GM12878 (cell line): Measurements from ENCODE around the gene ZNF17. TPM values are rescaled to one million over a fixed set of nuclear protein-coding genes. Genes with fewer than 3 reads are reported as not detected.

Source experiments
- ATAC-seq: fragments of 200-7000 bp; cut with Tn5 transposase; 3 replicates; pipeline ENCODE4 v1.9.1; 2020; ENCODE audit warnings: mild to moderate bottlenecking, moderate library complexity
- BruUV-seq: library from RNA; stranded (reverse); fragments of 400-500 nt; replicated peaks from 2 replicates; lab custom pipeline; 2021; lab: Mats Ljungman, UMichigan
- CTCF ChIA-PET: fragments of 300-600 bp; sonication (Branson Sonifier 250); formaldehyde crosslinking; extraction: SDS; loops from one replicate; lab custom pipeline; 2021; ENCODE audit warnings: inconsistent platforms; lab: Yijun Ruan, JAX
- POLR2A ChIA-PET: fragments of 350-600 bp; formaldehyde crosslinking; extraction: SDS; loops from one replicate; lab custom pipeline; 2021; ENCODE audit warnings: inconsistent platforms; lab: Charles Lee
- RAD21 ChIA-PET: fragments of 300-600 bp; sonication (Branson Sonifier 250); formaldehyde crosslinking; loops from one replicate; lab custom pipeline; 2023; ENCODE audit warnings: antibody characterized with exemption; ENCODE audit not compliant: unreplicated experiment; lab: Charles Lee
- SMC1A ChIA-PET: fragments of 300-600 bp; sonication (Branson Sonifier 250); formaldehyde crosslinking; loops from one replicate; lab custom pipeline; 2023; ENCODE audit not compliant: unreplicated experiment, uncharacterized antibody; lab: Charles Lee
- DNase-seq: peaks from one replicate; pipeline ENCODE4 v3.0.0-alpha.2; 2011; ENCODE audit warnings: low read depth, low spot score
- FAIRE-seq: peaks from 3 replicates; lab custom pipeline; 2011; peaks lifted over from hg19 to GRCh38; lab: Jason Lieb, UNC
- H2AFZ ChIP-seq: 2 replicates; pipeline ENCODE4 v1.6.0; 2011; ENCODE audit warnings: low read depth, low read length, control low read depth; ENCODE audit not compliant: control insufficient read depth
- H3K27ac ChIP-seq: 2 replicates; pipeline ENCODE4 v1.5.1; 2011; ENCODE audit warnings: control low read depth; ENCODE audit not compliant: control insufficient read depth, insufficient read depth
- H3K27me3 ChIP-seq, 2 experiments: replicated peaks in 1 of 2; 2 replicates each; pipeline versions ENCODE4 v1.6.0 to v1.6.1; 2011; ENCODE audit warnings: low read length in 1 of 2; ENCODE audit not compliant: control insufficient read depth in 2 of 2, insufficient read depth in 2 of 2
- H3K36me3 ChIP-seq, 2 experiments: 2 replicates each; pipeline ENCODE4 v1.5.1; 2011; ENCODE audit warnings: low read length in 1 of 2; ENCODE audit not compliant: control insufficient read depth in 2 of 2, insufficient read depth in 2 of 2
- H3K4me1 ChIP-seq: 2 replicates; pipeline ENCODE4 v1.6.1; 2011; ENCODE audit warnings: mild to moderate bottlenecking, low read length, moderate library complexity, mixed read lengths; ENCODE audit not compliant: control insufficient read depth, insufficient read depth
- H3K4me2 ChIP-seq: 2 replicates; pipeline ENCODE4 v1.6.0; 2011; ENCODE audit warnings: control low read depth; ENCODE audit not compliant: control insufficient read depth, insufficient read depth
- H3K4me3 ChIP-seq: fragments of 200-600 bp; sonication (generic); 2 replicates; pipeline ENCODE4 v1.5.1; 2016
- H3K79me2 ChIP-seq: 2 replicates; pipeline ENCODE4 v1.6.0; 2011; ENCODE audit warnings: low read length; ENCODE audit not compliant: control insufficient read depth, insufficient read depth
- H3K9ac ChIP-seq: 2 replicates; pipeline ENCODE4 v1.8.0; 2011; ENCODE audit warnings: low read length, control low read depth, mixed read lengths; ENCODE audit not compliant: control insufficient read depth, insufficient read depth
- H3K9me3 ChIP-seq: replicated peaks from 3 replicates; pipeline ENCODE4 v1.5.1; 2011; ENCODE audit warnings: mild to moderate bottlenecking, low read length; ENCODE audit not compliant: control insufficient read depth, insufficient read depth
- H4K20me1 ChIP-seq: 2 replicates; pipeline ENCODE4 v1.6.0; 2011; ENCODE audit not compliant: control insufficient read depth, insufficient read depth
- ATF7 ChIP-seq: fragments of 450-650 bp; IDR thresholded peaks from 2 replicates; pipeline ENCODE4 v1.6.1; 2016; ENCODE audit warnings: low read depth, mild to moderate bottlenecking
- BRCA1 ChIP-seq: IDR thresholded peaks from 2 replicates; pipeline ENCODE4 v1.6.1; 2011; ENCODE audit warnings: low read depth, low read length, improper control_type of control experiment
- CBFB ChIP-seq: IDR thresholded peaks from 2 replicates; pipeline ENCODE4 v1.6.1; 2016; ENCODE audit warnings: antibody characterized with exemption, low read depth
- IRF5 ChIP-seq: fragments of 450-650 bp; IDR thresholded peaks from 2 replicates; pipeline ENCODE4 v1.6.1; 2017; ENCODE audit warnings: borderline replicate concordance
- MTA2 ChIP-seq: fragments of 450-650 bp; IDR thresholded peaks from 2 replicates; pipeline ENCODE4 v1.6.1; 2016; ENCODE audit warnings: low read depth, mild to moderate bottlenecking, moderate library complexity
- MYB ChIP-seq: fragments of 150-350 bp; IDR thresholded peaks from 2 replicates; pipeline ENCODE4 v1.6.1; 2014; ENCODE audit warnings: mild to moderate bottlenecking, low read depth, low read length, borderline replicate concordance
- PAX8 ChIP-seq: fragments of 450-650 bp; IDR thresholded peaks from 2 replicates; pipeline ENCODE4 v1.6.1; 2017; ENCODE audit warnings: mild to moderate bottlenecking, moderate library complexity
- POLR2AphosphoS2 ChIP-seq: IDR thresholded peaks from 2 replicates; pipeline ENCODE4 v1.6.1; 2011; ENCODE audit warnings: low read depth, mild to moderate bottlenecking, low read length, improper control_type of control experiment, moderate library complexity
- RBBP5 ChIP-seq: fragments of 200-600 bp; sonication (generic); conservative IDR thresholded peaks from 2 replicates; pipeline ENCODE4 v1.6.1; 2016
- SKIL ChIP-seq: fragments of 450-650 bp; IDR thresholded peaks from 2 replicates; pipeline ENCODE4 v1.6.1; 2017; ENCODE audit warnings: mild to moderate bottlenecking, low read depth, inconsistent platforms; ENCODE audit not compliant: poor library complexity, severe bottlenecking
- SUPT20H ChIP-seq: IDR thresholded peaks from 2 replicates; pipeline ENCODE4 v1.6.1; 2011; ENCODE audit warnings: low read depth, mild to moderate bottlenecking, low read length, moderate library complexity, borderline replicate concordance; ENCODE audit not compliant: control insufficient read depth
- YY1 ChIP-seq: IDR thresholded peaks from 2 replicates; pipeline ENCODE4 v1.6.1; 2011; ENCODE audit warnings: low read depth, mild to moderate bottlenecking, low read length
- WGBS: methylation state at CpG from one replicate; pipeline ENCODE4 v1.1.6; 2016; ENCODE audit warnings: low lambda C conversion rate; ENCODE audit not compliant: insufficient replicate concordance, insufficient coverage; ENCODE audit errors: missing lambda C conversion rate; 5-methylcytosine and 5-hydroxymethylcytosine counted together
- in situ Hi-C: fragments of 300-500 bp; cut with MboI; formaldehyde crosslinking; loops from 9 replicates; pipeline ENCODE4 v1.14.3; 2018; ENCODE audit warnings: mixed read lengths
- intact Hi-C: fragments of 100-400 bp; cut with micrococcal nuclease; formaldehyde crosslinking; loops from one replicate; pipeline ENCODE4 v1.14.2; 2022; ENCODE audit not compliant: unreplicated experiment
- polyA plus RNA-seq, 11 experiments: library from polyadenylated mRNA; depleted of rRNA in 4 of 11; unstranded in 6 of 11; stranded (reverse) in 5 of 11; fragments of >200 nt; fragmentation: Nextera tagmentation in 4 of 11; fragmentation: Illumina TruSeq in 1 of 11; extraction: Ambion mirVana in 4 of 11; extraction: Trizol in 1 of 11; gene quantifications; 1 replicate in 1 of 11; 2 replicates in 10 of 11; pipeline versions ENCODE4 v1.2.1 to v1.2.3, GENCODE V29; 2011 to 2016; ENCODE audit warnings: inconsistent platforms in 2 of 11, missing spikeins in 2 of 11, low read depth in 1 of 11
- total RNA-seq, 4 experiments: library from RNA; depleted of rRNA in 3 of 4; stranded (reverse); fragments of >200 nt in 3 of 4; fragmentation: Illumina TruSeq in 1 of 4; extraction: Trizol in 1 of 4; gene quantifications; 2 replicates each; pipeline versions ENCODE4 v1.2.1 to v1.2.3, GENCODE V29; 2013 to 2021
- TF ChIP-seq, protein P1 (sequence below): fragments of 450-650 bp; formaldehyde crosslinking; IDR thresholded peaks from 2 replicates; pipeline ENCODE4 v1.5.0; 2022; ENCODE audit warnings: mild to moderate bottlenecking, missing genetic modification characterization

The ZNF17 gene
- total and polyA plus RNA-seq, 10 of the 15 experiments (the other 5 are each of a cell fraction or from before 2014, with no cell fraction given) = 4.4 to 11.3 (median 7.8) TPM

DNA sequence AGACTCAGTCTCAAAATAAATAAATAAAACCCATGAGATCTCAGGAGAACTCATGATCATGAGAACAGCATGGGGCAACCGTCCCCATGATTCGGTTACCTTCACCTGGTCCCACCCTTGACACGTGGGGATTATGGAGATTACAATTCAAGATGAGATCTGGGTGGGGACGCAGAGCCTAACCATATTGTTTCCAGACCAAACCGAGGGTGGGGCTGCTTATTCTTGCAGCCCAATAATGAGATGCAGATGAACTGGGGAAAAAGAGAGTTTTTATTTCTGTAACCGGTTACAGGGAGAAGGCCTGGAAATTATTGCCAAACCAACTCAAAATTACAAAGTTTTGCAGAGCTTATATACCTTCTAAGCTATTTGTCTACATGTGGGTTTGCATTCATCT, 34.8 kb upstream of the ZNF17 start:
- no peaks in the 10 kb centered on the region for H3K4me1 ChIP-seq
- DNase-seq = no peak
- no peak for TF ChIP-seq SUPT20H
- TF ChIP-seq BRCA1 = no peak
- no peak for TF ChIP-seq SKIL
- TF ChIP-seq RBBP5 = no peak
- no peak for TF ChIP-seq YY1
- TF ChIP-seq MYB = no peak
- TF ChIP-seq POLR2AphosphoS2 = no peak
- no peak for TF ChIP-seq IRF5
- TF ChIP-seq MTA2 = no peak
- TF ChIP-seq, protein P1, sequence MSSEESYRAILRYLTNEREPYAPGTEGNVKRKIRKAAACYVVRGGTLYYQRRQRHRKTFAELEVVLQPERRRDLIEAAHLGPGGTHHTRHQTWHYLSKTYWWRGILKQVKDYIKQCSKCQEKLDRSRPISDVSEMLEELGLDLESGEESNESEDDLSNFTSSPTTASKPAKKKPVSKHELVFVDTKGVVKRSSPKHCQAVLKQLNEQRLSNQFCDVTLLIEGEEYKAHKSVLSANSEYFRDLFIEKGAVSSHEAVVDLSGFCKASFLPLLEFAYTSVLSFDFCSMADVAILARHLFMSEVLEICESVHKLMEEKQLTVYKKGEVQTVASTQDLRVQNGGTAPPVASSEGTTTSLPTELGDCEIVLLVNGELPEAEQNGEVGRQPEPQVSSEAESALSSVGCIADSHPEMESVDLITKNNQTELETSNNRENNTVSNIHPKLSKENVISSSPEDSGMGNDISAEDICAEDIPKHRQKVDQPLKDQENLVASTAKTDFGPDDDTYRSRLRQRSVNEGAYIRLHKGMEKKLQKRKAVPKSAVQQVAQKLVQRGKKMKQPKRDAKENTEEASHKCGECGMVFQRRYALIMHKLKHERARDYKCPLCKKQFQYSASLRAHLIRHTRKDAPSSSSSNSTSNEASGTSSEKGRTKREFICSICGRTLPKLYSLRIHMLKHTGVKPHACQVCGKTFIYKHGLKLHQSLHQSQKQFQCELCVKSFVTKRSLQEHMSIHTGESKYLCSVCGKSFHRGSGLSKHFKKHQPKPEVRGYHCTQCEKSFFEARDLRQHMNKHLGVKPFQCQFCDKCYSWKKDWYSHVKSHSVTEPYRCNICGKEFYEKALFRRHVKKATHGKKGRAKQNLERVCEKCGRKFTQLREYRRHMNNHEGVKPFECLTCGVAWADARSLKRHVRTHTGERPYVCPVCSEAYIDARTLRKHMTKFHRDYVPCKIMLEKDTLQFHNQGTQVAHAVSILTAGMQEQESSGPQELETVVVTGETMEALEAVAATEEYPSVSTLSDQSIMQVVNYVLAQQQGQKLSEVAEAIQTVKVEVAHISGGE (CRISPR knock-in tag) = no peak
- no peak for TF ChIP-seq ATF7
- TF ChIP-seq CBFB = no peak
- no peak for TF ChIP-seq PAX8
- TF ChIP-seq, all 136 proteins: peak for 0
- WGBS = 97% methylated on average over 6 of the region's 6 CpGs
- Histone ChIP-seq H3K4me3 (no peak overlapping the region), H3K27me3 (no peaks in the 10 kb centered on the region), H3K27ac (no peak overlapping the region), H3K9me3 (peaks cover 20% of the 10 kb centered on the region), H3K36me3 (peaks cover 2 to 5% of the 10 kb centered on the region in 2 experiments; a peak in 2 of 4 replicates), H4K20me1 (no peaks in the 10 kb centered on the region), H2AFZ (no peak overlapping the region), H3K9ac (no peak overlapping the region), H3K79me2 (no peaks in the 10 kb centered on the region), H3K4me2 (no peak overlapping the region)
- no peak for FAIRE-seq
- intact Hi-C loops = no loop called here
- in situ Hi-C loops = no loop called here
- ChIA-PET POLR2A (no interaction called here), RAD21 (no interaction called here), CTCF (no interaction called here), SMC1A (no interaction called here)
- no TSS peak for BruUV-seq
- ATAC-seq = no peak
